ENCODE measurements around the gene ANKK1.

DNA sequence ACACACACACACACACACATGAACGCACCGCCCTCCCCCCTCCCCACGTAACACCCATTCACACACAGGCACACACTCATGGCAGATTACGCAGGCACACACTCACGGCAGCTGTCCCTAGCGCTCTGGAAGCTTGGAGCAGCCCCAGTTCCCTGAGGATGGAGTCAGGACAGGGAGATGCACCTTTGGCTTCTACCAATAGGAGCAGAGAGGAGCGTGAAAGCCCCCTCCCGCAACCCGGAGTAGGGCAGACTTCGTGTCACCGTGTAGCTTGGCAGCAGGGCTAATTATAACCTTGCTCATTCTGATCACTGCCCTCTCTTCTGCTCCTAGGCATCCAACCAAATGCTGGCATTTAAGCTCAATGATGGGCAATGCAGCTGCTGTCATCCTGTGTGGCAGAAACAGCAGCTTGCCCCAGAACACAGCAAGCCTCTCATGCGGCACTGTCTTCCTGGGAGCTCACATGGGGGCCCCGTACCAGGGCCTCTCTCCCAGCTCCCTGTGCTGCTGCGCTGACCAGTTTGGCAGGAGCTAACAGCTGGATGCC is 31.9 kb downstream of the ANKK1 start:
- TF ChIP-seq, protein P1, sequence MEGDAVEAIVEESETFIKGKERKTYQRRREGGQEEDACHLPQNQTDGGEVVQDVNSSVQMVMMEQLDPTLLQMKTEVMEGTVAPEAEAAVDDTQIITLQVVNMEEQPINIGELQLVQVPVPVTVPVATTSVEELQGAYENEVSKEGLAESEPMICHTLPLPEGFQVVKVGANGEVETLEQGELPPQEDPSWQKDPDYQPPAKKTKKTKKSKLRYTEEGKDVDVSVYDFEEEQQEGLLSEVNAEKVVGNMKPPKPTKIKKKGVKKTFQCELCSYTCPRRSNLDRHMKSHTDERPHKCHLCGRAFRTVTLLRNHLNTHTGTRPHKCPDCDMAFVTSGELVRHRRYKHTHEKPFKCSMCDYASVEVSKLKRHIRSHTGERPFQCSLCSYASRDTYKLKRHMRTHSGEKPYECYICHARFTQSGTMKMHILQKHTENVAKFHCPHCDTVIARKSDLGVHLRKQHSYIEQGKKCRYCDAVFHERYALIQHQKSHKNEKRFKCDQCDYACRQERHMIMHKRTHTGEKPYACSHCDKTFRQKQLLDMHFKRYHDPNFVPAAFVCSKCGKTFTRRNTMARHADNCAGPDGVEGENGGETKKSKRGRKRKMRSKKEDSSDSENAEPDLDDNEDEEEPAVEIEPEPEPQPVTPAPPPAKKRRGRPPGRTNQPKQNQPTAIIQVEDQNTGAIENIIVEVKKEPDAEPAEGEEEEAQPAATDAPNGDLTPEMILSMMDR (IDR thresholded peaks at IDR 0.05): no peak
- no peak for TF ChIP-seq POLR2A (IDR thresholded peaks at IDR 0.05)
